ENCODE measurements around the gene SPAM1. TPM values are rescaled to one million over a fixed set of nuclear protein-coding genes. Genes with fewer than 3 reads are reported as not detected.
"Not testable (repeated sequence)": the region's sequence is repeated elsewhere in the genome, so short reads cannot be mapped to it uniquely, and the experiment has no call there.

The SPAM1 gene, protein sequence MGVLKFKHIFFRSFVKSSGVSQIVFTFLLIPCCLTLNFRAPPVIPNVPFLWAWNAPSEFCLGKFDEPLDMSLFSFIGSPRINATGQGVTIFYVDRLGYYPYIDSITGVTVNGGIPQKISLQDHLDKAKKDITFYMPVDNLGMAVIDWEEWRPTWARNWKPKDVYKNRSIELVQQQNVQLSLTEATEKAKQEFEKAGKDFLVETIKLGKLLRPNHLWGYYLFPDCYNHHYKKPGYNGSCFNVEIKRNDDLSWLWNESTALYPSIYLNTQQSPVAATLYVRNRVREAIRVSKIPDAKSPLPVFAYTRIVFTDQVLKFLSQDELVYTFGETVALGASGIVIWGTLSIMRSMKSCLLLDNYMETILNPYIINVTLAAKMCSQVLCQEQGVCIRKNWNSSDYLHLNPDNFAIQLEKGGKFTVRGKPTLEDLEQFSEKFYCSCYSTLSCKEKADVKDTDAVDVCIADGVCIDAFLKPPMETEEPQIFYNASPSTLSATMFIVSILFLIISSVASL
- not detected in 2 replicates for total RNA-seq (2014; rRNA removed; shearing (Covaris generic))

DNA sequence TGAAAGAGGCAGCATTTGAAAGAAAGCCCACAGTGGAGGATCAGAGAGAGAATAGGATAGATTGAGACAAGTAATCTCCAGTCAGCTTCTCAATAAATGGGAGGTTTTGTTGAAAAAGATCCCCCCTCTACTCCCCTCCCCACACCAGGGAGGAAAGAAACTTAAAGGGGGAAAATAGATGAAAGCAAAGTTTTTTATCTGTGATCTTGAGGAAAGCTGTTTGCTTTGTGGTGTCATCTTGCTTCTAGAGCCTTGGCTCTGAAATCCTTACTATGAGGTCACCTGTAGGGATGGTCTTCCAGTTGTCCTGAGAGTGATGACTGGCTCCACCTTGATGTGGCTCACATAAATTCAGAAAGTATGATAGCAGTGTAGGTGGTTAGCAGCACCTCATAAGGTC is at the start of gene SPAM1:
SPAM1 (plus strand) TSS at position 301 of the 400 bp plus-strand sequence. CDS start 28,330 bp downstream, outside the sequence.
- no peak for DNase-seq (ENCODE audit: low read depth)

DNA sequence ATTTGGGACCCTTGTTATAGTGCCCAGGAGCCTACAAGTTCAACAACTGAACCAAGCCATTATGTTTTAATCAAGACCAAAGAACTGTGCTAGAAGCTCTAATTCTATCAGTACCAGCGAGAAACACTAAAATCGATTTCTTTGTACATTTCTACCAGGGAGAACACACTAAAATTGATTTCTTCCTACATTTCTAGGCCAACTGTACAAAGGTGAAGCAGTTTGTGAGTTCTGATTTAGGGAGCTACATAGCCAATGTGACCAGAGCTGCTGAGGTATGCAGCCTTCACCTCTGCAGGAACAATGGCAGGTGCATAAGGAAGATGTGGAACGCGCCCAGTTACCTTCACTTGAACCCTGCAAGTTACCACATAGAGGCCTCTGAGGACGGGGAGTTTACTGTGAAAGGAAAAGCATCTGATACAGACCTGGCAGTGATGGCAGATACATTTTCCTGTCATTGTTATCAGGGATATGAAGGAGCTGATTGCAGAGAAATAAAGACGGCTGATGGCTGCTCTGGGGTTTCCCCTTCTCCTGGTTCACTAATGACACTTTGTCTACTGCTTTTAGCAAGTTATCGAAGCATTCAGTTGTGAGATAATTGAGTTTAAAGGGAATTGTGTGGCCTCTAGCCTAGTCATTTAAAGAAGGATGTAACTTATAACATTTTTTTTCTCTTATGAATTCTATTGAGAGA is 48.3 kb upstream of the SPAM1 start:
- no peak for DNase-seq (ENCODE audit: low read depth)

DNA sequence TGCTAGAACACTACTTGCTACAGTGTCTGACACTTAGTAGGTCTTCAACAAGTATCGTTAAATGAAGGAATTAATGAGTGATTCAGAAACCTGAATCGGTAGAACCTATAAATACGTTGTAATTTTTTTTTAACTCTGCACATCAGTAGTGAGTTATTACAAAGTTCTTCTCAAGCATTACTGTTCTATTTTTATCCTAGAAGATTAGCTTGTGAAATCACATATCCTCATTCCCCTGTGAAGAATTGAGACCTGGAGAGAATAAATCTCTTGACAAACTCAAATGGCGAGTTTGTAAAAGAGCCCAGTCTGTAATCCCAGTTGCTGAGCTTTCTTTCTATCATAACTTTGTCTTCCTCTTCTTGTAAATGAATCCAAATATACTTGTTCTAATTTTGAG is 45.4 kb upstream of the SPAM1 start:
- no peak for DNase-seq (ENCODE audit: low read depth)

DNA sequence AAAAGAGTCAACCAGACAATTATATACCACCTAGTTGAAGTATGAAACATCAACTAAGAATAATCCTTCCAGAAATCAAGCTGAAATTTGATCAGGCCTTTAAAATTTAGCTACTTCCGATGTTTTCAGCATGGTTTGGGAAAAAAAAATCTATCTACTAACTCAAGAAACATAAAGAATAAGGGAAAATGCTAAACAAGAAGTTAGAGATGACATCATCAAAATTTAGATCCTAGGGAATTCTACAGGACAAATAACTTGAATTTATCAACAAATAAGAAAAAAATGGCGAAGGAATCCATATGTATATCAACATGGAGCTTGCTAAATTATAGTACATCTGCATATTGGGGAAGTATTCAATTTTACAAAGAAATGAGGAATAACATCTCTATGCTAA is 43.7 kb upstream of the SPAM1 start:
- no peak for DNase-seq (ENCODE audit: low read depth)

DNA sequence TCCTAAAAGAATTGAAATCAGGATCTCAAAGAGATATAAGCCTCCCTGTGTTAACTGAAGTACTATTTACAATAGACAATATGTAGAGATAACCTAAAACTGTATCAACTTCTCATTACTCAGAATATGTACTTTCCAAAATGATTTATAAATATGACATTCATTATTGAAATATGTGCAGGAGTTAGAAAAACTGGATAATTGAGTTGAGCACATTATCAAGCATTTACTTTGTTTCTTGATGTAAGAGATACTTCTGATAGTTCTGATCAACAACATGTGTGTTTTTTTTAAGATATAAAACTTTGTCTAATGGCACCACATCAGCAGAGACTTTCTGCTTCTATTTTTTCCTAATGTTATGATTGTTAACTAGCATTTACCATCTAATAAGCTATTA is 41.9 kb upstream of the SPAM1 start:
- DNase-seq (ENCODE audit: low read depth) = no peak

DNA sequence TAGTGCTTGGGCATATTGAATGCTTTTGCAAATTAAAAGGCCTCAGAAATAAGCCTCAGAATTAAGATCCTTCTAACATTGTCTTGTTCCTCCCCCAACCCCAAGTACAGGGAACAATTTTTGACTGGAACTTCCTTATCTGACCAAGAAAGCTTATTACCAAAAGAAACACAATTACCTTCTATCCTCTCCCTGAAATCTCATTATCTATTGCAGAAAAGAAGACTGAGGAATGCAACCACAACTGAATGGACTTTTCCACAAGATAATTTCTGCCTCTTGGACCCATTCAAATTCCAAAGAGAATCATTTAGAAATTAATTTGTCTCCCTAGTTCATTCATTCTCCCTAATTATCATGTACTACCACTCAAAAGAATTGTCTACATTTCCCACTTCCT is 36.8 kb upstream of the SPAM1 start:
- no peak for DNase-seq (ENCODE audit: low read depth)

DNA sequence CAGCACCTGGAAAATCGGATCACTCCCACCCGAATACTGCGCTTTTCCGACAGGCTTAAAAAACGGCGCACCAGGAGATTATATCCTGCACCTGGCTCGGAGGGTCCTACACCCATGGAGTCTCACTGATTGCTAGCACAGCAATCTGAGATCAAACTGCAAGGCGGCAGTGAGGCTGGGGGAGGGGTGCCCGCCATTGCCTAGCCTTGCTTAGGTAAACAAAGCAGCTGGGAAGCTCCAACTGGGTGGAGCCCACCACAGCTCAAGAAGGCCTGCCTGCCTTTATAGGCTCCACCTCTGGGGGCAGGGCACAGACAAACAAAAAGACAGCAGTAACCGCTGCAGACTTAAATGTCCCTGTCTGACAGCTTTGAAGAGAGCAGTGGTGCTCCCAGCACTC is 30.3 kb upstream of the SPAM1 start:
- DNase-seq (ENCODE audit: low read depth) = not testable (repeated sequence)

DNA sequence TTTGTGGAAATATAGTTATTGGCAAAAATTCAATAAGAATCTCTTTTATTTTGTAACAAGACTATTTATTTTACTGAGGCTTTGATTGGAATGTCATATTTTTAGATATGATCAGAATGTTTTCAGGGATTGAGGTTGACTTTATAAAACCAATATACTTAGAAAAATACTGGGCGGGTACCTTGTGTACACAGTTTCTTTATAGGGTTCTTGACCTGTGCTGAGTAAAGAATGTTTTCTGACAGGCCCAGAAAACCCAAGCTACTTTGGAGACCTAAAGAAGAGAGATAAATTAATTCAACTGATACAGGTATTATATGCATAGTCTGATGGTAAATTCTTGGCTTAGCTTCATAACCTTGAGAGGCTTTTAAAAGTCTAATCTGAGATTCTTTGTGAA is 23.9 kb upstream of the SPAM1 start:
- DNase-seq (ENCODE audit: low read depth) = no peak

DNA sequence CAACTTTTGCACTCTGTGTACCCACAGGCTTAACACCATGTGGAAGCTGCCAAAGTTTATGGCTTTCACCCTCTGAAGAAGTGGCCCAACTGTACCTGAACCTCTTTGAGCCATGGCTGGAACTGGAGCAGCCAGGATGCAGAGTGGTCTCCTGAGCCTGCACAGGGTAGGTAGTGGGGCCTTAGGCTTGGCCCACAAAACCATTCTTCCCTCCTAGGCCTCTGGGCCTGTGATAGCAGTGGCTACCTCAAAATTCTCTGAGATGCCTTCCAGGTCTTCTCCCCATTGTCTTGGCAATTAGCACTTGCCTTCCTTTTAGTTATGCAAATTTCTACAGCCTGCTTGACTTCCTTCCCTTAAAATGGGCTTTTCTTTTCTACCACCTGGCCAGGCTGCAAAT is 19.3 kb upstream of the SPAM1 start:
- no peak for DNase-seq (ENCODE audit: low read depth)

DNA sequence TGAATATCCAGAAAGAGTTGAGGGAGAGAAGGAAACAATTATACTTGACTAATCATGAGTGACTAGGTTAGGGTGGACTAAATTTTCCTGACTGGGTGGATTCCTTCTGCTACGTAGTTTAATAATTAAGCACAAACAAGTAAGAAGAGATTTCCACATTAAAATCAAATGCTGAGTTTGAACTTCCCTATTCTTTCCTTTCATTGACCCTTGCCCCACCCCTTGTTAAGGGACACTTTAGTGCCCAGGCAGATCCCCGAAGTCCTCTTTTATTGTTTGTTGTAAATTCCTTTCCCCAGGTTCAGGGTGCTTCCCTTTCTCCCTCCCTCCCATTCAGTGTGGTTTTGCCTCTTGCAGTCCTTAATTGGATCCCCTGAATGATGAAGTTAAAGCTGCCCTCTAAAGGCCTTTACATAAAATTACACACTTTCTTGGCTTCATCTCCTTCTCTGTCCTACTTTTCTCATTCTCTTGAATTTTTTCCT is 8.8 kb upstream of the SPAM1 start:
- peak; percentile 27 for DNase-seq (ENCODE audit: low read depth)

DNA sequence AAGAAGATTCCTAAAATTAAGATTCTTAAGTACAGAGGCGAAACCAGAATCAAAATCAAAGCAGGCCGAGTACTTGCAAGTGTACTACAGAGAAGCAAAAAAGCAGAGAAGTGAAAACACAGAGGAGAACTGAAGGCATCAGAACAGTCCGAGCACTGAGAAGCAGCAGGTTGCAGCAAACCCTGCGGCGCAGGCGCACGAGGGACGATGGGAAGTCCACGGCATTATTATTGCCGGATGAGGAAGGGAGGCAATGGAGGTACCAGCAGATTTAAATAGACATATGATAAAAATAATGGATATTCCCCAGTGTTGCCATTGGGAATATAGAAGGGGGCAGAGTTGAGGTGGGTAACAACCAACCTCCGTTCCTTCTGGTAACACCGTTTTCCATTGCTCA is 7.2 kb upstream of the SPAM1 start:
- no peak for DNase-seq (ENCODE audit: low read depth)

DNA sequence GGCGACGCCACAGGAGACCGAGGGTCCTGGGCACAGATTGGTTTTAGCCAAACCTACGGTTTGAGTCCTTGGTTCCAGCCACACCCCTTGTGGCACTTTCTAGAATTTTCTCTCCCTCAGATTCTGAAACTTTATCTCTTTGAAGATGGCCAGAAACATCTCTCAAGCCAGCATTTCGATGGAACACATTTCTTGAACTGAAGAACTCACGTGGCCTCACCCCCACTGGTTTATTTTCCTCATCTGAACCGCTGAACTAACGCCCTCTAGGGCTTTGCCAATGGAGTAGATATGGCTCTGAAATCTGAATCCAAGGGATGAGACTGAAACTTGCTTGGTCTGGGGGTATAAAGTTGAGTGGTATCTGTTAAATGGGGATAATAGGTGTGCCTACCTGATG is 6.7 kb upstream of the SPAM1 start:
- peak; percentile 9 for DNase-seq (ENCODE audit: low read depth)

DNA sequence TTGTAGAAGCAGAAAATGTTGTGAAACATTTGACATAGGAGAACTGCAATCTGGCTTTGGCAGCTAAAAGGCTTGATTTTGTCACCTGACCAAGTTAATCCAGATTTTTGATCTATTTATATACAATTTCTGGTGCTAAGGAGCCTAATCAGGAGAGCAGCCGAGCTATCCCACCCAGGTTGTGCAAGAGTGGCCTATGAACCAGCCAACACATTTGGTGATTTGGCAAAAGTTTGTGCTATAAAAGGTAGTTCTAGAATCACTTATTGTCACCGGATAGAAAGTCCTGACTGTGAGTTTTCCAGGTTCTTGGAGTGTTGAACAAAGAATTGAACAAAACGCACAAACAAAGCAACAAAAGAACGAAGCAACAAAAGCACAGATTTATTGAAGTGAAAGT is 1.4 kb upstream of the SPAM1 start:
- DNase-seq (ENCODE audit: low read depth) = no peak

DNA sequence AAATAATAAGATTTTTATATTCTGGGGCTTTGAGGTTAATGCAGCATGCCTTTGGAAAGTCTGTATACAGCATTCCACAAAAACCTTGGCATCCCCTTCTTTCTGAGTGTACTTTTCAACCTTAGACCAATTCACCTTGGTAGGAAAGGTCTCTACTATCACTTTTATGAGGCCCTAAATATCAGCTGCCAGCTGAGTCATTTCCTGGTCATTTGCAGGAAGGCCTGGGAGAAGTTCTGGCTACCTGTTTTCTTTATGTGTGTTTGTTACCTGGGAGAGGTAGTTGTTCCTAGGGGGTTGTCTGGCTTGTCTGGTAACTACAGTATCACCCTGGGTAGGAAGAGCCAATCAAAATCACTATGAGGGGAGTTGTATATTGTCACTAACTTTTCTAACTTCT is 4.1 kb downstream of the SPAM1 start:
- no peak for DNase-seq (ENCODE audit: low read depth)

DNA sequence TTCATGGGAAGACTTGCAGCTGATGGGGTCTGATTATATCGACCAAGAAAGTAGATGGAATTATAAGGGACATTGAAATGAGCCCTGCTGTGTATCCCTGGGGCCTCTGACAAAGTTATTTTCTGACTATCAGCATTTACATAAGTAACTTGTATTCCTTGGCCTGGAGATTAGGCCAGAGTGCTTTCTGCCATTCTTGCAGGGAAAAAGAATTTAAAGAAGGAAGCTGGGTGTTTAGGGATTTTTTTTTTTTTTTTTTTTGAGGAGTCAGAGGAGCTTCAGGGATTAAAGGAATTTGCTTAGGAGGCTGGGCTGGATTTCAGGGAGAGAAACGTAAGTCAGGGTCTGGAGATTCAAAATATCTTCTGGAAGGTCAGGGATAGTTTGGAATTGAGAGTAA is 4.6 kb downstream of the SPAM1 start:
- DNase-seq (ENCODE audit: low read depth) = no peak

DNA sequence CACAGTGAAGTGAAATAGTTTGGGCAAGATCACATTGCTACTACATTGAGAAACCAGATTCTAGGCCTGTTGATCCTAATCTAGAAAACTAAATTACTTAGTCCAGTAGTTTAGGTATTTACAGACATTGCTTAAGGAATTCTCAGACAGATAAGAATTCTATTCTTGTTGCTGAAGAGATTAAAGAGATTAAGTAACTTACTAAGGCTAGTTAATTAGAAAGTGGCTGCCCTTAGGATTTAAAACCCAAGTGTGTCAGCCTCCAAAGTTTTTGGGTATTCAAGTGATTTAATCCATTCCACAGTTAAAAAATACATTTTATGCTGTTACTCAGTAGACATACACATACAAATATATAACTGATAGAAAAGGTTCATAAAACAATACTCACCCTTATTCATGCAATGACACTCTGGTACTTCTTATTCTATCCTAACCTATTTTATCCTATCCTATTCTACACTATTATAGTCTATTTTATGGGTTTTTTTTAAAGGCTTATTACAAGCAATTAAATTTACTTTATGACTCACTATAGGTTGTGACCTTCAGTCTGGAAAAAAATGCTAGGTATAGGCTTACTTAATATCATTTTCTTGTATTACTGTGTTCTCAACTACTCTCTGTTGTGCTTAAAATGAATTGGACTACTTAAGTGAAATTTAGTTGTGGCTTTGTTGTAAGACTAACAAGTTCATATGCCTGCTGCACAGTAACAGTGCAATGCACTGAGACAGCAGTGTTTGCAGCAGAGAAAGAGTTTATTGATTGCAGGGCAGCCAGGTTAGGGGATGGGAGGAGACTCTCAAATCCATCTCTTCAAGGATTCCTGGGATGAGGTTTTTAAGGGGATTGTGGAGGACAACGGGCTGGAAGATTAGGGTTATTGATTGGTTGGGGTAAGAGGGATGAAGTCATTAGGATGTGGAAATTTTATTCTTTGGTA is 10.7 kb downstream of the SPAM1 start:
- no peak for DNase-seq (ENCODE audit: low read depth)

DNA sequence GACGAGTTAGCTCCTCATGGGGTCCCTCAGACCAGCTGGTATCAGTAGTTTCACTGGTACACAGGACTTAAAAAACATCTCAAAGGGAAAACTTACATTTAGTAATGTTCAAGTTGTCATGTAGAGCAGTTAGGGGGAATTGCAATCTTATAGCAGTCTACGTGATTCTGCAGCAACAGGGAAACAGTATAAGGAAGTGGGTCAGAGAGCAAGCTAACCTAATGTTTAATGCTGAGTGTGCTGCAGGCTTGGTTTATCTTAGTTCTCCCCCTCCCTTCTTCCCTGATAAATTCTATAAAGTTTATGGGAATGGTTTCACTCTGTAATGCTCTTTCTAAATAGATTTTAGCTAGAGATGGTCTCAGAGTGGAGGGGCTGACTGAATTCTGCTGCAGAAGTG is 11.3 kb downstream of the SPAM1 start:
- DNase-seq (ENCODE audit: low read depth) = no peak

DNA sequence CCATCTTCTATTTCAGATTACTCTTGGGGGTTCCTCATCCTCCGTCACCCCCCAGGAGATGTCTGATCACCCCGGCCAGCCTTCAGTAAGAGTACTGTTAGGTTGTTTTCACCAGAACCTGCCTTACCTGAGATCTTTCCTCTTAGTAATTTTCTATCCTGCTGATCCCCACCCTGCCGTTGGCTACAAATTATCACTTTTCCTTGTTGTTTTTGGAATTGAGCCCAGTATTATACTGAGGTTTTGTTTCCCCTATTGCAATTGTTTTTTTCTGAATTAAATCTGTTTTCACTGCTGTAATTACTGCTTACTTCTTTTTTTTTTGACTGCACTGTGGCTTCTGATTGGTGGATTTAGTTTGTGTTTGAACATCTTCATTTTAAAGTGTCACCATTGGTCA is 14.7 kb downstream of the SPAM1 start:
- no peak for DNase-seq (ENCODE audit: low read depth)

DNA sequence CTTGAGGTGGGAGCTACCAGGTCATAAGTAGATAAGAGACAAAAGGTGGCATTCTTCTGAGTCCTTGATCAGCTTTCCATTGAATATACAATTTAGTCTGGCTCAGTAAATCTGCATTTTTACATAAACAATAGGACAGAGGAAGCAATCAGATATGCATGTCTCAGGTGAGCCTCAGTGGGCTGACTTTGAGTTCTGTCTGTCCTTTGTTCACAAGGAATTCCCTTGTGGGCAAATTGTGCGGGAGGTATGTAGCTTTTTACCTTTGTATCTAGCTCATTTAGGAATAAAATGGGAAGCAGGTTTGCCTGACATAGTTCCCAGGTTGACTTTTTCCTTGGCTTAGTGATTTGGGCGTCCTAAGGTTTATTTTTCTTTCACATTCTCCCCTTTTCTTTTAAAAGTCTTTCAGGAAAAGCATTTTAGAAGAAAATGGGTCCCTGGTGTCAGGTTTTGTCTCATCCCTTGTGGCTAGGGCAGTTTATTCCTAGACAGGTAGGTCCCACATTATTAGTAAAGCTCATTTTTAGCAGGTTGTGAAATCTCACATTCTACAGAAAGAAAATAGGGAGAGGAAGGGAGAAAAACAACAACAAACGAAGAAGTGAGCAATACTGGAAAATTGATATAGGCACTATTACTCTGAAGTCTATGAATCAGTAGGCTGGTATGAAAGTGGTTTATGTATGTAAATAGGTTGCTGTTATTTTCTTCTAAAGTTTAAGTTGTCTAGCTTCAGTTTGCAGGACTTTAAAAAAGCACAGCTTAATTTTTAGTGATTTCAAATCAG is 16.5 kb downstream of the SPAM1 start:
- no peak for DNase-seq (ENCODE audit: low read depth)

DNA sequence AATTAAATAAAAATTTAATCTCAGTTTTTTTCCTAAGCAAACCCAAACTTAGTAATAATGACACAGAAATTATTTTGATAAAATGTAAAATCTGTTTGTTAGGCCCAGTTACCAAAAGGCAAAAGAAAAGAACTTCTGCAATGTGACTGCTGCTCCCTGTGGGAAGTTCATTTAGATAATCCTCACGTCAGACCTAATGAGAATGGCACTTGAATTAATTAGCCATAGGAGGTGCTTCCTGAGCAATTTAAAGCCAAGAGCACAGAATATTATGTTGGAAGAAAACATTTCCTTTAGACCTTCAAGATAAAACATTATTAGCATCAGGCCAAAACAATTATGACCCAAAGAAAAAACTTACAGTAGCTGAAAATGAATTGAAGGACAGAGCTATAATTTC is 19.4 kb downstream of the SPAM1 start:
- DNase-seq (ENCODE audit: low read depth) = no peak

DNA sequence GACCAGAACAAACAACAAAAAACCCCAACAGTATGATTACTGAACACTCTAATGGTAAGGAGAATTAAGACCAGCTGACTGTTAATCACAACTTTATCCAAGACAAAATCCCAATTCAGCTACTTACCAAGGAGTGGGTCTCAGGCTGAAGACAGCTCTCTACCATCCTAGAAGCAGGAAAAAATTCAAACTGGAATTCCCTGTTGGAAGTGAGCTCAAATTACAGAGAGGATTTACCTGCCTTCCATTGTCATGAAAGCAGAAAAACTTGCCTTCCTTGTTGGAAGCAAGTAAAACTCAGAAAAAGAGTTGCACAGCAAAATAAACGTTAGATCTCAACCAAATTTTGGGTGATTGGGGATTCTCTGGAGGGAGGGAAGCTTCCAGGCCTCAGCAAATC is 20.9 kb downstream of the SPAM1 start:
- no peak for DNase-seq (ENCODE audit: low read depth)

All from Daoy (cell line).